ENCODE measurements around the gene PKDCC. TPM values are rescaled to one million over a fixed set of nuclear protein-coding genes. Genes with fewer than 3 reads are reported as not detected.

Gene PKDCC
- total and polyA plus RNA-seq, 2 of the 8 experiments (the other 6 are each of a cell fraction or from before 2014, with no cell fraction given): 49.9 to 80.1 TPM

DNA sequence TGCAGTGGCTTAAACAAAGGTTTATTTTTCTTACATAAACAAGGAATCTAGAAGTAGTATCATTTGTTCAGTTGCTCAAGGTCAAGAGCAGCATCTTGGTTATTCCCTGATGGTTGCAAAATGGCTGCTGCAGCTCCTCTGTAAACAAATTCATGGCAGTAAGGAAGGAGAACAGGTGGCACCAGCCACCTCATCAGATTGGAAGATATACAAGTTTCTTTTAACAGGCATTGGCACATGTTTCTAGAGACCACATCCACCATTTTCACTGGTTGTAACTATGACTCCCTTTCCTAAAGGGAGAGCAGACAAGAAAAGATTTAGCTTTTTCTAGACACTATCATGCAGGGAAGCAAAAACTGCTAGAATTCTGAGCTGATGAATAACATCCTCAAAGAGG is 46.3 kb downstream of the PKDCC start:
- H2BK20ac ChIP-seq (ENCODE audit: low read length): no peak overlapping the region
- no peak for FAIRE-seq
- no peak overlapping the region for H4K8ac ChIP-seq (ENCODE audit: extremely low read depth, insufficient read depth, low read length)
- H3K4me3 ChIP-seq (ENCODE audit: extremely low read depth in 1 of 4, insufficient read depth in 2 of 4, low read depth in 3 of 4, low read length in 4 of 4): no peak overlapping the region
- H2BK5ac ChIP-seq (ENCODE audit: low read depth, low read length): no peak overlapping the region
- CTCF ChIA-PET (ENCODE audit: partially characterized antibody): interaction anchor here (0.8 to 6.1 kb wide), 28 partner anchors 7 to 253 kb away, joined by 3 to 96 read pairs (median 8); no protein-coding TSS in a partner anchor
- H3K9me3 ChIP-seq (ENCODE audit: insufficient read depth in 2 of 2, low read depth in 1 of 2, low read length in 1 of 2): no peaks in the 10 kb centered on the region
- H3K27ac ChIP-seq (ENCODE audit: low read depth, low read length): no peak overlapping the region
- no peak overlapping the region for H4K91ac ChIP-seq (replicated peaks; ENCODE audit: insufficient read length, low read length)
- no peak overlapping the region for H3K56ac ChIP-seq (replicated peaks; ENCODE audit: insufficient read length, low read depth, low read length)
- H3K4me2 ChIP-seq (ENCODE audit: insufficient read depth in 1 of 2, low read depth in 2 of 2, low read length in 2 of 2): no peak overlapping the region
- H2AFZ ChIP-seq (ENCODE audit: low read length): no peak overlapping the region
- no peak overlapping the region for H3K4ac ChIP-seq (replicated peaks; ENCODE audit: insufficient read length, low read depth, low read length)
- H3K27me3 ChIP-seq (replicated peaks in 1 of 4; ENCODE audit: control insufficient read depth in 3 of 4, extremely low read depth in 1 of 4, insufficient read depth in 3 of 4, low read length in 3 of 4): peaks cover 0 to 5% (median 1%) of the 10 kb centered on the region in 4 experiments; a peak in 4 of 7 replicates
- H2BK15ac ChIP-seq (ENCODE audit: low read length): no peak overlapping the region
- H3K79me2 ChIP-seq (ENCODE audit: control insufficient read depth in 1 of 2, insufficient read depth in 2 of 2, low read length in 2 of 2): no peaks in the 10 kb centered on the region
- no peak overlapping the region for H2BK12ac ChIP-seq (ENCODE audit: low read depth, low read length)
- no peaks in the 10 kb centered on the region for H3K23me2 ChIP-seq (ENCODE audit: low read depth, low read length)
- no peak overlapping the region for H3K14ac ChIP-seq (ENCODE audit: insufficient read length)
- POLR2A ChIA-PET (ENCODE audit: partially characterized antibody): no interaction called here
- no peak overlapping the region for H2BK120ac ChIP-seq (replicated peaks; ENCODE audit: low read depth, low read length)
- H3K4me1 ChIP-seq (replicated peaks in 1 of 4; ENCODE audit: control insufficient read depth in 3 of 4, insufficient read depth in 4 of 4, low read length in 3 of 4): peaks cover 0 to 9% (median 3%) of the 10 kb centered on the region in 4 experiments; a peak in 4 of 7 replicates
- H3K36me3 ChIP-seq (ENCODE audit: control insufficient read depth in 2 of 4, insufficient read depth in 4 of 4, low read length in 3 of 4): no peaks in the 10 kb centered on the region
- DNase-seq (ENCODE audit: low read depth in 1 of 2, low spot score in 2 of 2): no peak
- no peak for TF ChIP-seq RXRA (IDR thresholded peaks at IDR 0.05; ENCODE audit: insufficient read depth, low read depth, low read length)
- no peak for TF ChIP-seq POU5F1 (IDR thresholded peaks at IDR 0.05; ENCODE audit: low read depth, low read length)
- no peak for TF ChIP-seq TCF12 (IDR thresholded peaks at IDR 0.05; ENCODE audit: low read depth, low read length)
- no peak for TF ChIP-seq CREB1 (IDR thresholded peaks at IDR 0.05)
- TF ChIP-seq KDM5A (IDR thresholded peaks at IDR 0.05; ENCODE audit: low read length): no peak
- TF ChIP-seq SP4 (IDR thresholded peaks at IDR 0.05; ENCODE audit: low read length): no peak
- no peak for TF ChIP-seq KDM4A (IDR thresholded peaks at IDR 0.05; ENCODE audit: low read depth, low read length, severe bottlenecking)
- no peak for TF ChIP-seq CEBPB (IDR thresholded peaks at IDR 0.05; ENCODE audit: low read depth, low read length)
- TF ChIP-seq POLR2AphosphoS5 (IDR thresholded peaks at IDR 0.05; ENCODE audit: low read depth, low read length): no peak
- no peak for TF ChIP-seq SIRT6 (IDR thresholded peaks at IDR 0.05; ENCODE audit: low read length)
- TF ChIP-seq SIX5 (IDR thresholded peaks at IDR 0.05; ENCODE audit: low read depth, low read length): no peak
- no peak for TF ChIP-seq TBP (IDR thresholded peaks at IDR 0.05; ENCODE audit: low read depth, low read length)
- H3K18ac ChIP-seq (ENCODE audit: extremely low read depth, low read length): no peak overlapping the region
- H3K9ac ChIP-seq (replicated peaks in 1 of 4; ENCODE audit: extremely low read depth in 1 of 4, low read depth in 3 of 4, low read length in 3 of 4): no peak overlapping the region
- H2AK5ac ChIP-seq (ENCODE audit: low read depth, low read length): no peak overlapping the region
- no peak overlapping the region for H4K5ac ChIP-seq (ENCODE audit: insufficient read length, low read depth, low read length)
- peaks cover 0 to 2% of the 10 kb centered on the region in 2 experiments for H4K20me1 ChIP-seq (replicated peaks in 1 of 2; ENCODE audit: control insufficient read depth in 1 of 2, insufficient read depth in 2 of 2, low read length in 2 of 2)
- H3K23ac ChIP-seq (ENCODE audit: insufficient read length): no peak overlapping the region
- no peaks in the 10 kb centered on the region for H3K79me1 ChIP-seq (ENCODE audit: low read depth, low read length)
